Mucosa of descending colon (tissue), 3 donors: ENCODE data around the gene SLC7A14. TPM values are rescaled to one million over a fixed set of nuclear protein-coding genes. Genes with fewer than 3 reads are reported as not detected.

Experiments
- ATAC-seq: fragments of 200-7000 bp; cut with Tn5 transposase; one replicate; pipeline ENCODE4 v1.9.1; 2020; ENCODE audit warnings: mild to moderate bottlenecking, moderate library complexity
- DNase-seq, 3 donors: peaks; one replicate each; pipeline ENCODE4 v3.0.0-alpha.2; 2020
- H3K36me3 ChIP-seq: fragments of 200-600 bp; one replicate; pipeline ENCODE4 v1.8.0; 2021; ENCODE audit warnings: low read depth, mild to moderate bottlenecking
- H3K4me1 ChIP-seq: fragments of 200-600 bp; one replicate; pipeline ENCODE4 v1.8.0; 2021; ENCODE audit warnings: low read depth, mild to moderate bottlenecking
- H3K4me3 ChIP-seq: fragments of 200-600 bp; one replicate; pipeline ENCODE4 v1.8.0; 2021; ENCODE audit warnings: mild to moderate bottlenecking
- H3K9me3 ChIP-seq: fragments of 200-600 bp; one replicate; pipeline ENCODE4 v1.8.0; 2021; ENCODE audit warnings: mild to moderate bottlenecking
- intact Hi-C, 2 donors: fragments of 100-400 bp; cut with DNase I in 1 of 2; cut with micrococcal nuclease in 1 of 2; formaldehyde crosslinking; loops; one replicate each; pipeline versions ENCODE4 v1.11.0 to v1.11.1; 2022; cut with DNase I, micrococcal nuclease
- total RNA-seq, 3 donors: library from RNA; stranded (reverse); fragmentation: NEBNext Ultra II Directional in 2 of 3; extraction: Animal tissue kit (Norgen Biotek cat#: 25700) in 2 of 3; gene quantifications; one replicate each; pipeline versions ENCODE4 v1.2.1 to v1.2.4, GENCODE V29; 2021 to 2023
- TF ChIP-seq, protein P1 (sequence below): fragments of 200-600 bp; IDR thresholded peaks from one replicate; pipeline ENCODE4 v1.8.0; 2022; ENCODE audit warnings: antibody characterized with exemption, mild to moderate bottlenecking
- donor health status: DM: no; HTN: no; CAD: no; lungs with moderate emphysema.
- donor health status: DM: no; HTN: no; CAD: no.
- donor health status: DM: no; HTN: yes; CAD: no.

SLC7A14 gene
- total RNA-seq, 3 donors from 2014 or later, result 0.26 to 2.9 (median 0.29) TPM

DNA sequence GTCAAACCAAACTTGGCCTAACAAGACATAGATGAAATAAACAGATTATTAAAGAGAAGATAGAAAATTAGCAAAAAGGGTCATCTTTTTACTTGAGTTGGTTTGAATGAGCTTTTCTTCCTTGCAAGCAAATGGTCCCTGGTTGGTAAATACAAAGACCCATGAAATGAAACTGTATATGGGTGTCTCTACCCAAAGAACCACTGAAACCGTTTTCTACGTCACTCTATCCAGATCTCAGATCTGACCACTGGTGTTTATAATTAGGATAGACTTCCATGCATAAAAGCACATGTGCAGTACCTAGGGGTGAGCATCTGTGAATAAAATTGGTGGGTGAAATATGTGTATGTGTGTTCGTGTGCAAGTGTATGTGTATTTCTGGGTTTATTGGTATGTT is 94.0 kb downstream of the SLC7A14 start:
- Histone ChIP-seq H3K4me3 (no peak overlapping the region), H3K36me3 (no peaks in the 10 kb centered on the region), H3K9me3 (no peaks in the 10 kb centered on the region), H3K4me1 (no peaks in the 10 kb centered on the region)
- DNase-seq (no peak), ATAC-seq (no peak)
- TF ChIP-seq, protein P1, sequence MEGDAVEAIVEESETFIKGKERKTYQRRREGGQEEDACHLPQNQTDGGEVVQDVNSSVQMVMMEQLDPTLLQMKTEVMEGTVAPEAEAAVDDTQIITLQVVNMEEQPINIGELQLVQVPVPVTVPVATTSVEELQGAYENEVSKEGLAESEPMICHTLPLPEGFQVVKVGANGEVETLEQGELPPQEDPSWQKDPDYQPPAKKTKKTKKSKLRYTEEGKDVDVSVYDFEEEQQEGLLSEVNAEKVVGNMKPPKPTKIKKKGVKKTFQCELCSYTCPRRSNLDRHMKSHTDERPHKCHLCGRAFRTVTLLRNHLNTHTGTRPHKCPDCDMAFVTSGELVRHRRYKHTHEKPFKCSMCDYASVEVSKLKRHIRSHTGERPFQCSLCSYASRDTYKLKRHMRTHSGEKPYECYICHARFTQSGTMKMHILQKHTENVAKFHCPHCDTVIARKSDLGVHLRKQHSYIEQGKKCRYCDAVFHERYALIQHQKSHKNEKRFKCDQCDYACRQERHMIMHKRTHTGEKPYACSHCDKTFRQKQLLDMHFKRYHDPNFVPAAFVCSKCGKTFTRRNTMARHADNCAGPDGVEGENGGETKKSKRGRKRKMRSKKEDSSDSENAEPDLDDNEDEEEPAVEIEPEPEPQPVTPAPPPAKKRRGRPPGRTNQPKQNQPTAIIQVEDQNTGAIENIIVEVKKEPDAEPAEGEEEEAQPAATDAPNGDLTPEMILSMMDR, result no peak
- intact Hi-C loops, result no loop called here

DNA sequence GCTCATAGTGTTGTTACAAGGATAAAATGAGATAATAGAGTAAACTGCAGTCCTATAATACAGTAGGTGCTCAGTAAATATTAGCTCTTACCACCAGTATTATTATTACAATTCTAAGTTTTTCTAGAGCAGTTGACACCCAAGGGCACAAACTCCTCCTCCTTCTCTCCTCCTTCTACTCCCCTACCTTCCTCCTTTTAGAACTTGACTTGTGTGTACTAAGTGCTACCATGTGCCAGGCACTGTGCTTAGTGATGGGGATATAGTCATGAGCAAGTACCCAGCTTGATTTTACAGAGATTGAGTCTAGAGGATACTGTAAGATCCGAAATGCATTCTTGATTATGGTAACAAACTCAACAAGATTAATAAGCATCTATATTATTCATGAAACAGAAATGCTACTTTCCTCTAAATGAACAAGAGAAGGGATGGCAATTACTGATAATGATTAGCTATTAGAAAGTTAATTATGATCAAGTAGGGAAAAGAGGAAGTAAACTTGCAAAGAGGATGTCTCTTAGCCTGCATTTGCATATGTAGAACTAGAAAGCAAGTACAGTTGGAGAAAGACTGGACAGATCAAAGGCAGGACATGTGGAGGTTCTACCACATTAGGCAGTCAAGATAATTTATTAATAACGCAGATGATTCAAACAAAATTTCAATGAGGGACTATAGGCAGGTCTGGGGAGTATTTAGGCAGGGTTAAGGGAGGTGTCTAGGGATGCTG is 94.9 kb downstream of the SLC7A14 start:
- no peaks in the 10 kb centered on the region for H3K9me3 ChIP-seq
- no peak for DNase-seq
- H3K4me1 ChIP-seq, result no peaks in the 10 kb centered on the region
- no peaks in the 10 kb centered on the region for H3K36me3 ChIP-seq
- ATAC-seq, result no peak
- TF ChIP-seq, protein P1, result no peak
- H3K4me3 ChIP-seq, result no peak overlapping the region
- intact Hi-C loops, result no loop called here

DNA sequence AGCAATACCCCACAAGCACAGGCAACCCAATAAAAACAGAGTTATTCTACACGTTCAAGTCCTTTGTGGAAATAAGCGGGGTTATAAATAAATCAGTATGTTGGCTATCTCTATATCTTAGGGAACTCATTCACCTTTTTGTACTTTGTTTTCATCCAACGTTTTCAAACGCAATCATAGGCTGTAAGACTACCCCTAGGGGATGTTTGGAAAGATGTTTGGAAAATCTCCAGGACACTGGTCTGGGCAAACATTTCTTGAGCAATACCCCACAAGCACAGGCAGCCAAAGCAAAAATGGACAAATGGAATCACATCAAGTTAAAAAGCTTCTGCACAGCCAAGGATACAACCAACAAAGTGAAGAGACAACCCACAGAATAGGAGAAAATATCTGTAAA is 97.1 kb downstream of the SLC7A14 start:
- Histone ChIP-seq H3K4me1 (no peaks in the 10 kb centered on the region), H3K9me3 (no peaks in the 10 kb centered on the region), H3K4me3 (no peak overlapping the region), H3K36me3 (no peaks in the 10 kb centered on the region)
- TF ChIP-seq, protein P1, result no peak
- intact Hi-C loops, result no loop called here
- ATAC-seq (no peak), DNase-seq (no peak)

DNA sequence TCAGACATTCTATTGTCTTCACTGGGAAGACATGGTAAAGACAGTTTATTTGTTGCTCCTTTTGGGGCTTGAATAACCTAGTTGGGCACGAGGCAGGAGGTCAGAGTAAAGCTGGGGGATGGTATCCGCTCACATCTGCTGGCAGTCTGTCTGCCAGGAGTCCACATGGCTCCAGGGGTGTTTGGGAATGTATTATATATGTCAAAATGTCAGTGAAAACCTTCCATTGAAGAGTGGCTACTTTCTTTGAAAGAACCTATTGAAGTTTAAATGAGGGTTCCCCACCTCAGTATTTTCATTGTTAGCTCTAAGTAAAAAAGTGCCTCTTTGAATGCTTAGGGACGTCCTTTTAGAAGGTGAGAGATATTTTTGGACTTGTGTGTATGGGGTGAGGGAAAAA is 98.8 kb downstream of the SLC7A14 start:
- no peaks in the 10 kb centered on the region for H3K36me3 ChIP-seq
- intact Hi-C loops, result no loop called here

DNA sequence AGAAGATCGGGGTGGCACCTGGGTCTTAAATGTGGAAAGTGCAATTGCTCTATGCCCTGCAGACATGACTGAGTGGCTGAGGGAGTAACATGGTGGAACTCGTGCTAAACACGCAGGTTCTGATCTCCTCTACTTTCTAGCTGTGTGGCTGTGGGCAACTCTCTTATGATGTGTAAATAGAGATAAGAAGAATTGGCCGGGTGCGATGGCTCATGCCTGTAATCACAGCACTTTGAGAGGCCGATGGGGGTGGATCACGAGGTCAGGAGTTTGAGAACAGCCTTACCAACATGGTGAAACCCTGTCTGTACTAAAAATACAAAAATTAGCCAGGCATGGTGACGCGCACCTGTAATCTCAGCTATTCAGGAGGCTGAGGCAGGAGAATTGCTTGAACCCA is 99.5 kb downstream of the SLC7A14 start:
- TF ChIP-seq, protein P1, result no peak
- intact Hi-C loops, result no loop called here
- DNase-seq (no peak), ATAC-seq (no peak)
- H3K9me3 ChIP-seq, result no peaks in the 10 kb centered on the region
- H3K4me1 ChIP-seq, result no peaks in the 10 kb centered on the region
- no peaks in the 10 kb centered on the region for H3K36me3 ChIP-seq
- no peak overlapping the region for H3K4me3 ChIP-seq

More for the DNA sequence above, 98.8 kb downstream of the SLC7A14 start:
- TF ChIP-seq, protein P1, result no peak
- no peak for ATAC-seq
- H3K9me3 ChIP-seq, result no peaks in the 10 kb centered on the region
- no peak overlapping the region for H3K4me3 ChIP-seq
- DNase-seq, result no peak
- no peaks in the 10 kb centered on the region for H3K4me1 ChIP-seq

DNA sequence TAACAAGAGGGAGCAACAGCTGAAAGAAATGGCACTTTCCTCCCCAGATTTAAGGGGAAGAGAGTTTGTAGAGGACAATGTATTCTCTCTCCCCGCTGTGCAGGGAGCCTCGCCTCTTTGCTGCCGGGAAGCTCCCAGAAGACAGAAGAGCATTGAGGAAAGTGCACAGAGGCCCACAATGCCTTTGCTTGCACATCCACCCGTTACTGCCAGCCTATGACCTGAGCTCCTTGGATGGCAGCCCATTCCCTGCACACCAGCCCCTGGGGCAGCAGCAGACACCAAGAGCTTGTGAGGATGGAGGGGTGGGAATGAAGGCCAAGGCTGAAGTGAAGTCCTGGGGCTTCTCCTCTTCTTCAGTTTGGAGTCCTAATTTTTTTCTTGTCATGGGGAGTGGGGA is 100.2 kb downstream of the SLC7A14 start:
- TF ChIP-seq, protein P1, result no peak
- no peak for DNase-seq
- ATAC-seq, result no peak

More for the DNA sequence above, 100.2 kb downstream of the SLC7A14 start:
- Histone ChIP-seq H3K9me3 (no peaks in the 10 kb centered on the region), H3K36me3 (no peaks in the 10 kb centered on the region), H3K4me3 (no peak overlapping the region), H3K4me1 (no peaks in the 10 kb centered on the region)
- intact Hi-C loops, result no loop called here
